ENCODE data around the gene GRIK5.

The GRIK5 gene

DNA sequence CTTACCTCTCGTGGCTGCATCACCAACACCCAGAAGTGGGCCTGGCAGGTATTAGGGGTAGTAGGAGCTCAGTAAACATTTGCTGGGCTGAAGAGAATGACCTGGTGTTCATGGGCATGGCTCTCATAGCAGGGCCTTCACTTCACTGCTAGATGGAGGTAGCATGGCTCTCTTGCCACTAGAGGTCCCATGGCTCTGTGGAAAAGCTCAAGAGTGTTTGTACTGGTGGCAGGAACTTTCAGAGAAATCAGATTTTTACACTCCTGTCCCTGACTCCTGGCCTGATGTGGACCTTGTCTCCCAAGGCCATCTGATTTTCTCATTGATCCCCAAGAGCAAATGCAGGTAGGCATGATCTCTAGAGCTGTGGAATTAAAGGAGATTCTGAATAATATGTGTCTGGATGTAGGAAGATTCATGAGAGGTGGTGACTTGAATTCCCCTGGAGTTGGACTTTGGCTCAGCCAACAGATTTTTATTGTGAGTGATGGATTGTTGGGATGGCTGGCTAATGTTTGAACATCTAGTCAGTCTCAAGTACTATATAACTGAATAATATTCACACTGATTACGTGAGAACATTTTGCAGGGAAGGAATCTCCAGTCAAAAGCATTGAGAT lies 11.7 kb upstream of the GRIK5 start:
- DNase-seq (ENCODE audit: low read depth, low spot score): no peak
- POLR2A ChIA-PET: no interaction called here
- TF ChIP-seq, protein P1, sequence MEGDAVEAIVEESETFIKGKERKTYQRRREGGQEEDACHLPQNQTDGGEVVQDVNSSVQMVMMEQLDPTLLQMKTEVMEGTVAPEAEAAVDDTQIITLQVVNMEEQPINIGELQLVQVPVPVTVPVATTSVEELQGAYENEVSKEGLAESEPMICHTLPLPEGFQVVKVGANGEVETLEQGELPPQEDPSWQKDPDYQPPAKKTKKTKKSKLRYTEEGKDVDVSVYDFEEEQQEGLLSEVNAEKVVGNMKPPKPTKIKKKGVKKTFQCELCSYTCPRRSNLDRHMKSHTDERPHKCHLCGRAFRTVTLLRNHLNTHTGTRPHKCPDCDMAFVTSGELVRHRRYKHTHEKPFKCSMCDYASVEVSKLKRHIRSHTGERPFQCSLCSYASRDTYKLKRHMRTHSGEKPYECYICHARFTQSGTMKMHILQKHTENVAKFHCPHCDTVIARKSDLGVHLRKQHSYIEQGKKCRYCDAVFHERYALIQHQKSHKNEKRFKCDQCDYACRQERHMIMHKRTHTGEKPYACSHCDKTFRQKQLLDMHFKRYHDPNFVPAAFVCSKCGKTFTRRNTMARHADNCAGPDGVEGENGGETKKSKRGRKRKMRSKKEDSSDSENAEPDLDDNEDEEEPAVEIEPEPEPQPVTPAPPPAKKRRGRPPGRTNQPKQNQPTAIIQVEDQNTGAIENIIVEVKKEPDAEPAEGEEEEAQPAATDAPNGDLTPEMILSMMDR (IDR thresholded peaks at IDR 0.05; ENCODE audit: insufficient read depth, low read length, missing control alignments): peak; percentile 72
- no peak overlapping the region for H3K4me3 ChIP-seq (ENCODE audit: low read depth, low read length)
- CTCF ChIA-PET: interaction anchor here (0.7 to 3.3 kb wide), 16 partner anchors 9 to 198 kb away, joined by 3 to 22 read pairs (median 4); partner anchors contain the start of genes GSK3A, POU2F2 and ZNF526

DNA sequence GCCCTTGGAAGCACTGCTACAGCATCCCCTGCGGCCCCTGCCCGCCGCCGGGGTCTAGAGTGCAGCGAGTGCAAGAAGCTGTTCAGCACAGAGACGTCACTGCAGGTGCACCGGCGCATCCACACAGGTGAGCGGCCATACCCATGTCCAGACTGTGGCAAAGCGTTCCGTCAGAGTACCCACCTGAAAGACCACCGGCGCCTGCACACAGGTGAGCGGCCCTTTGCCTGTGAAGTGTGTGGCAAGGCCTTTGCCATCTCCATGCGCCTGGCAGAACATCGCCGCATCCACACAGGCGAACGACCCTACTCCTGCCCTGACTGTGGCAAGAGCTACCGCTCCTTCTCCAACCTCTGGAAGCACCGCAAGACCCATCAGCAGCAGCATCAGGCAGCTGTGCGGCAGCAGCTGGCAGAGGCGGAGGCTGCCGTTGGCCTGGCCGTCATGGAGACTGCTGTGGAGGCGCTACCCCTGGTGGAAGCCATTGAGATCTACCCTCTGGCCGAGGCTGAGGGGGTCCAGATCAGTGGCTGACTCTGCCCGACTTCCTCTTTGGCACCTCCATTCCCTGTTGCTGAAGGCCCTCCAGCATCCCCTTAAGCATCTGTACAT lies 10.9 kb upstream of the GRIK5 start:
- H3K4me3 ChIP-seq (ENCODE audit: low read depth, low read length): no peak overlapping the region
- TF ChIP-seq, protein P1 (IDR thresholded peaks at IDR 0.05; ENCODE audit: insufficient read depth, low read length, missing control alignments): no peak
- ChIA-PET CTCF (interaction anchor here (0.6 to 3.3 kb wide), 13 partner anchors 10 to 199 kb away, joined by 3 to 22 read pairs (median 4); partner anchors contain the start of genes GSK3A and POU2F2), POLR2A (no interaction called here)
- no peak for DNase-seq (ENCODE audit: low read depth, low spot score)

DNA sequence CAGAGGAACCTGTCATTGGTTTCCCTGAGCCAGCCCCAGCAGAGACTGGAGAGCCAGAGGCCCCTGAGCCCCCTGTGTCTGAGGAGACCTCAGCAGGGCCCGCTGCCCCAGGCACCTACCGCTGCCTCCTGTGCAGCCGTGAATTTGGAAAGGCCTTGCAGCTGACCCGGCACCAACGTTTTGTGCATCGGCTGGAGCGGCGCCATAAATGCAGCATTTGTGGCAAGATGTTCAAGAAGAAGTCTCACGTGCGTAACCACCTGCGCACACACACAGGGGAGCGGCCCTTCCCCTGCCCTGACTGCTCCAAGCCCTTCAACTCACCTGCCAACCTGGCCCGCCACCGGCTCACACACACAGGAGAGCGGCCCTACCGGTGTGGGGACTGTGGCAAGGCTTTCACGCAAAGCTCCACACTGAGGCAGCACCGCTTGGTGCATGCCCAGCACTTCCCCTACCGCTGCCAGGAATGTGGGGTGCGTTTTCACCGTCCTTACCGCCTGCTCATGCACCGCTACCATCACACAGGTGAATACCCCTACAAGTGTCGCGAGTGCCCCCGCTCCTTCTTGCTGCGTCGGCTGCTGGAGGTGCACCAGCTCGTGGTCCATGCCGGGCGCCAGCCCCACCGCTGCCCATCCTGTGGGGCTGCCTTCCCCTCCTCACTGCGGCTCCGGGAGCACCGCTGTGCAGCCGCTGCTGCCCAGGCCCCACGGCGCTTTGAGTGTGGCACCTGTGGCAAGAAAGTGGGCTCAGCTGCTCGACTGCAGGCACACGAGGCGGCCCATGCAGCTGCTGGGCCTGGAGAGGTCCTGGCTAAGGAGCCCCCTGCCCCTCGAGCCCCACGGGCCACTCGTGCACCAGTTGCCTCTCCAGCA lies 10.1 kb upstream of the GRIK5 start:
- DNase-seq (ENCODE audit: low read depth, low spot score): no peak
- POLR2A ChIA-PET: no interaction called here
- TF ChIP-seq, protein P1 (IDR thresholded peaks at IDR 0.05; ENCODE audit: insufficient read depth, low read length, missing control alignments): no peak
- CTCF ChIA-PET: interaction anchor here (0.5 to 3.3 kb wide), 5 partner anchors 22 to 224 kb away, joined by 3 to 22 read pairs (median 4); partner anchors contain the start of genes GSK3A and POU2F2
- H3K4me3 ChIP-seq (ENCODE audit: low read depth, low read length): no peak overlapping the region

DNA sequence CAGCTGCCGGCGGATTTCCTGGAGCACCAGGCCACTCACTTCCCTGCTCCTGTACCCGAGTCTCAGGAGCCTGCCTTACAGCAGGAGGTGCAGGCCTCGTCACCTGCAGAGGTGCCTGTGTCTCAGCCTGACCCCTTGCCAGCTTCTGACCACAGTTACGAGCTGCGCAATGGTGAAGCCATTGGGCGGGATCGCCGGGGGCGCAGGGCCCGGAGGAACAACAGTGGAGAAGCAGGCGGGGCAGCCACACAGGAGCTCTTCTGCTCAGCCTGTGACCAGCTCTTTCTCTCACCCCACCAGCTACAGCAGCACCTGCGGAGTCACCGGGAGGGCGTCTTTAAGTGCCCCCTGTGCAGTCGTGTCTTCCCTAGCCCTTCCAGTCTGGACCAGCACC lies 9.3 kb upstream of the GRIK5 start:
- DNase-seq (ENCODE audit: low read depth, low spot score): no peak
- ChIA-PET POLR2A (no interaction called here), CTCF (interaction anchor here (0.5 to 3.3 kb wide), 3 partner anchors 166 to 321 kb away, joined by 3 to 22 read pairs (median 3); partner anchors contain the start of gene GSK3A)
- H3K4me3 ChIP-seq (ENCODE audit: low read depth, low read length): no peak overlapping the region
- TF ChIP-seq, protein P1 (IDR thresholded peaks at IDR 0.05; ENCODE audit: insufficient read depth, low read length, missing control alignments): no peak

DNA sequence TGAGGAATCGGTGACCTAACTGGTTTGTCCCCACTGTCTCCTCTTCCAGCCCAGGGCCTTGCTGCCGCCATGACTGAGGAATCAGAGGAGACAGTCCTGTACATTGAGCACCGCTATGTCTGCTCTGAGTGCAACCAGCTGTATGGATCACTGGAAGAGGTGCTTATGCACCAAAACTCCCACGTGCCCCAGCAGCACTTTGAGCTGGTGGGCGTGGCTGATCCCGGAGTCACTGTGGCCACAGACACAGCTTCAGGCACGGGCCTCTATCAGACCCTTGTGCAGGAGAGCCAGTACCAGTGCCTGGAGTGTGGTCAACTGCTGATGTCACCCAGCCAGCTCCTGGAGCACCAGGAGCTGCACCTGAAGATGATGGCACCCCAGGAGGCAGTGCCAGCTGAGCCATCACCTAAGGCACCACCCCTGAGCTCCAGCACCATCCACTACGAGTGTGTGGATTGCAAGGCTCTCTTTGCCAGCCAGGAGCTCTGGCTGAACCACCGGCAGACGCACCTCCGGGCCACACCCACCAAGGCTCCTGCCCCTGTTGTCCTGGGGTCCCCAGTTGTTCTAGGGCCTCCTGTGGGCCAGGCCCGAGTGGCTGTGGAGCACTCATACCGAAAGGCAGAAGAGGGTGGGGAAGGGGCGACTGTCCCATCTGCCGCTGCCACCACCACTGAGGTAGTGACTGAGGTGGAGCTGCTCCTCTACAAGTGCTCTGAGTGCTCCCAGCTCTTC lies 8.7 kb upstream of the GRIK5 start:
- no peak for DNase-seq (ENCODE audit: low read depth, low spot score)
- ChIA-PET POLR2A (no interaction called here), CTCF (interaction anchor here (1.1 to 3.3 kb wide), 3 partner anchors 44 to 322 kb away, joined by 3 to 22 read pairs (median 3); partner anchors contain the start of gene GSK3A)
- TF ChIP-seq, protein P1 (IDR thresholded peaks at IDR 0.05; ENCODE audit: insufficient read depth, low read length, missing control alignments): no peak
- H3K4me3 ChIP-seq (ENCODE audit: low read depth, low read length): no peak overlapping the region
